Neutrophil (primary cell): ENCODE measurements around the gene PWP2.
"Not testable (repeated sequence)": the region's sequence is repeated elsewhere in the genome, so short reads cannot be mapped to it uniquely, and the experiment has no call there.

Experiments used
- H3K27ac ChIP-seq: fragments of 200-600 bp; sonication (generic); 2 replicates; pipeline ENCODE4 v1.5.1; 2016; ENCODE audit warnings: mild to moderate bottlenecking, moderate library complexity
- H3K27me3 ChIP-seq: fragments of 200-600 bp; sonication (generic); 2 replicates; pipeline ENCODE4 v1.6.0; 2016; ENCODE audit warnings: mild to moderate bottlenecking
- H3K36me3 ChIP-seq: fragments of 200-600 bp; sonication (generic); 2 replicates; pipeline ENCODE4 v1.5.1; 2017
- H3K4me1 ChIP-seq, 2 experiments: fragments of 200-600 bp in 1 of 2; sonication (generic) in 1 of 2; 1 replicate in 1 of 2; 2 replicates in 1 of 2; pipeline versions ENCODE4 v1.5.1 to v1.6.1; 2013 to 2016; ENCODE audit warnings: low read depth in 1 of 2, low read length in 1 of 2, mild to moderate bottlenecking in 1 of 2, moderate library complexity in 1 of 2; ENCODE audit not compliant: control insufficient read depth in 1 of 2, insufficient read depth in 1 of 2
- H3K4me3 ChIP-seq, 2 experiments: fragments of 200-600 bp in 1 of 2; sonication (generic) in 1 of 2; 1 replicate in 1 of 2; 2 replicates in 1 of 2; pipeline ENCODE4 v1.5.1; 2013 to 2016; ENCODE audit warnings: low read depth in 1 of 2, low read length in 1 of 2, mild to moderate bottlenecking in 1 of 2, moderate library complexity in 1 of 2
- H3K9me3 ChIP-seq: fragments of 200-600 bp; sonication (generic); 2 replicates; pipeline ENCODE4 v1.5.1; 2016
- TF ChIP-seq, protein P1 (sequence below): fragments of 200-600 bp; sonication (generic); IDR thresholded peaks from 2 replicates; pipeline ENCODE4 v1.5.1; 2016; ENCODE audit warnings: antibody characterized with exemption

Gene PWP2

DNA sequence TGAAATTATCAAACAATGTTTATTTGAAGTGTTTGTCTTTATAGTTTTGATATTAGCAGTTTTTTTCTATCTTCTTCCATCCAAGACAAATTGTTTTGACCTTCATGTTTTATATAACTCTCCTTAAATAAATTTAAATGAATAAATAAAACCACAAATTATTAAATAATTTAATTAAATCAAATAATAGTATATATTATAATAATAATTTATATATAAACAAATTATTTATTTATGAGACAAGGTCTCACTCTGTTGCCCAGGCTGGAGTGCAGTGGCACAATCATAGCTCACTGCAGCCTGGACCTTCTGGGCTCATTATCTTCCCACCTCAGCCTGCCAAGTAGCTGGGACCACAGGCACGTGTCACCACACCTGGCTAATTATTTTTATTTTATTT is 12.4 kb upstream of the PWP2 start:
- TF ChIP-seq, protein P1, sequence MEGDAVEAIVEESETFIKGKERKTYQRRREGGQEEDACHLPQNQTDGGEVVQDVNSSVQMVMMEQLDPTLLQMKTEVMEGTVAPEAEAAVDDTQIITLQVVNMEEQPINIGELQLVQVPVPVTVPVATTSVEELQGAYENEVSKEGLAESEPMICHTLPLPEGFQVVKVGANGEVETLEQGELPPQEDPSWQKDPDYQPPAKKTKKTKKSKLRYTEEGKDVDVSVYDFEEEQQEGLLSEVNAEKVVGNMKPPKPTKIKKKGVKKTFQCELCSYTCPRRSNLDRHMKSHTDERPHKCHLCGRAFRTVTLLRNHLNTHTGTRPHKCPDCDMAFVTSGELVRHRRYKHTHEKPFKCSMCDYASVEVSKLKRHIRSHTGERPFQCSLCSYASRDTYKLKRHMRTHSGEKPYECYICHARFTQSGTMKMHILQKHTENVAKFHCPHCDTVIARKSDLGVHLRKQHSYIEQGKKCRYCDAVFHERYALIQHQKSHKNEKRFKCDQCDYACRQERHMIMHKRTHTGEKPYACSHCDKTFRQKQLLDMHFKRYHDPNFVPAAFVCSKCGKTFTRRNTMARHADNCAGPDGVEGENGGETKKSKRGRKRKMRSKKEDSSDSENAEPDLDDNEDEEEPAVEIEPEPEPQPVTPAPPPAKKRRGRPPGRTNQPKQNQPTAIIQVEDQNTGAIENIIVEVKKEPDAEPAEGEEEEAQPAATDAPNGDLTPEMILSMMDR, result no peak
- no peak overlapping the region for H3K27ac ChIP-seq
- peaks cover 52% of the 10 kb centered on the region for H3K36me3 ChIP-seq
- H3K4me3 ChIP-seq, result no peak overlapping the region
- no peaks in the 10 kb centered on the region for H3K27me3 ChIP-seq
- H3K4me1 ChIP-seq, result peaks cover 9 to 10% of the 10 kb centered on the region in 2 experiments
- no peaks in the 10 kb centered on the region for H3K9me3 ChIP-seq

DNA sequence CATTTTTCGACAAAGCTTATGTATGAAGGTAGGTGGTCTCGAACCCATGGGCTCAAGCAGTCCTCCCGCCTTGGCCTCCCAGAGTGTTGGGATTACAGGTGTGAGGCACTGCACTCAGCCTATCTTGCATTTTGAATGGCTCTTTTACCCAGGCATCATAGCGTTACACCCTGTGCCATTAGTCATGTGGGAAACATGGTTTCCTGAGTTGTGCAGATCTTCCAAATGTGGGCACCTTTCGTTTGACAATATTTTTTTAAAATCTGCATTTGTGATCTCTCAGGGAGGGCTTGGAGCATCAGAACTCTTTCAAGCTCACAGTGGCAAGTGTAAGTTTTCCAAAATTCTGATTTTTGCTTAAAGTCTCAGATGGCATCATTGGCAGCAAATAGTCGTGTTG is 8.7 kb upstream of the PWP2 start:
- H3K4me1 ChIP-seq, H3K27ac ChIP-seq, H3K27me3 ChIP-seq, H3K9me3 ChIP-seq, H3K4me3 ChIP-seq: not testable (repeated sequence)
- peaks cover 17% of the 10 kb centered on the region for H3K36me3 ChIP-seq

DNA sequence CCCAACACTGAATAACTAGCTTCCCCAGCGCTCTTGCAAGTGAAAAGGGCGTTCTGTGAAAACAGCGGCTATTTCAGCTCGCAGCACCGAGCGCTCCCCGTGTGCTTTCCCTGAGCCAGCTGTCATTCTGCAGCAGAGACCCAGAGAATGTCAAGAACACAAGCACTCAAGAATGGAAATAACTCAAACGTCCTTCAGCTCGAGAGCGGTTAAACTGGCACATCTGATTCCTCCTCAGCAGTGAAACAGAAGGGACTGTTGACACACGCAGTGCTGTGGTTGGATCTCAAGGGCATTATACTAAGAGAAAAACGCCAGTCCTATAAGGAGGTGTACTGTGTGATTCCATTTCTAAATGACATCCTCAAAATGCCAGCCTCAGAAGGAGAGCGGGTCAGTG is 8.2 kb upstream of the PWP2 start:
- not testable (repeated sequence) for H3K4me3 ChIP-seq, H3K9me3 ChIP-seq, H3K27ac ChIP-seq, H3K27me3 ChIP-seq, H3K4me1 ChIP-seq
- H3K36me3 ChIP-seq, result peaks cover 12% of the 10 kb centered on the region

DNA sequence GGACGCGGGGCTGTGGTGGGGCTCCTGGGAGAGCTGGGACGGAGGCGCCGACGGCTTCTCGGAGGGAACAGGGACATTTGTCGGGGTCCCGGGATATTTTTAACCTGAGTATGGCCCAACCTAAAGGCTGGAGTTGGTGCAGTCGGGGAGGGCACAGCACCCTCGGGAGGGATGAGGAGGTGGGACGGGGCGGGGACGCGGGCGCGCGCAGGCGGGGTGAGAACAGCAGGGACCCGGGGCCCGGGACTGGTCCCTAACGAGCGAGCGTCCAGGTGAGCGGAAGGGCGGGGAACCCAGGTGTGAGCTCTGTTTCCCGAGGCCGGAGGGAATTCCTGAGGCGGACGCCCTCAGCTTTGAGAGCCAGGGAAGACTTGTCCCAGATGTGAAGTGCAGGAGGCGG is 390 bp downstream of the PWP2 start:
- H3K4me3 ChIP-seq, result peak overlapping the region in 1 of 2 experiments; percentile 40
- H3K9me3 ChIP-seq, H3K27ac ChIP-seq, H3K4me1 ChIP-seq, H3K36me3 ChIP-seq, H3K27me3 ChIP-seq: not testable (repeated sequence)

DNA sequence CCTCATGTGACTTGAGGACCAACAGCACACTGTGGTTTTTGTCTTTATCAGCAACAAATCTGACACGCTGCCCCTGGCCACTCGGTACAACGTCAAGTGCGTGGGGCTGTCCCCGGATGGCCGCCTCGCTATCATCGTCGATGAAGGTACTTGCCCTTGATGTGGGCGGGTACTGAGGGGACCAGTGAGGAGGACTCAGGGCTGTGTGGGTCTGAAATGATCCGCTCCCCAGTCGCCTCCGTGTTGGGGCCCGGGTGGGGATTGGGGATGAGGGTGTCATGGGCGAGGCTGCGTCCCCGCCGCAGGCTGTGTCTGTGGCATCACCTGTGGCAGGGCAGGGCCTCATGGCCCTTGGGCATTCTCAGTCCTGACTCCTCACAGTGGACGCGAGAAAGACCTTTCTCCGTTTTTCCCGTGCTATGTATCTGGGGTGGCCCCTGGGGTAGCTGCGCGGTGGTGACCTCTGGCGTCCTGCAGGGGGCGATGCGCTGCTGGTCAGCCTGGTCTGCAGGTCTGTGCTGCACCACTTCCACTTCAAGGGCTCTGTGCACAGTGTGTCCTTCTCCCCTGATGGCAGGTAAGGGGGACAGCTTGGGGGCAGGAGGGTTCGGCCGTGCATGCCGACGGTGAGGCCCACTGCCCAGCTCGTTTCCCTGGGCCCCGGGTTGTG is 6.6 kb downstream of the PWP2 start:
- not testable (repeated sequence) for H3K27ac ChIP-seq, H3K36me3 ChIP-seq, H3K9me3 ChIP-seq, H3K4me1 ChIP-seq, H3K27me3 ChIP-seq, H3K4me3 ChIP-seq

DNA sequence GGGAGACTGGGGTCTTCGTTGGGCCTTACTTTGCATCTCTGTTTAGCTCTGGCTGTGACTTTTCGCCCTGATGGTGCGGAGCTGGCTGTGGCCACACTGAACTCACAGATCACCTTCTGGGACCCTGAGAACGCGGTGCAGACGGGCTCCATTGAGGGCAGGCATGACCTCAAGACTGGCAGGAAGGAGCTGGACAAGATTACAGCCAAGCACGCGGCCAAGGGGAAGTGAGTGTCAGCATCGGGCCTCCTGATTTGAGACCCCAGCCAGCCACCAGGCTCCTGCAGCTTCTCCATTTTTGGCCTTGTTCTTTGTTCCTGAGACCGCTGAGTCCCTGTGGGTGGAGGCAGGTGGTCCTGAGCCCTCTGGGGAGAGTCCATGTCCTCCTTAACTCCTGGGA is 14.9 kb downstream of the PWP2 start:
- not testable (repeated sequence) for H3K4me3 ChIP-seq, H3K9me3 ChIP-seq, H3K36me3 ChIP-seq, H3K27ac ChIP-seq, H3K4me1 ChIP-seq, H3K27me3 ChIP-seq

DNA sequence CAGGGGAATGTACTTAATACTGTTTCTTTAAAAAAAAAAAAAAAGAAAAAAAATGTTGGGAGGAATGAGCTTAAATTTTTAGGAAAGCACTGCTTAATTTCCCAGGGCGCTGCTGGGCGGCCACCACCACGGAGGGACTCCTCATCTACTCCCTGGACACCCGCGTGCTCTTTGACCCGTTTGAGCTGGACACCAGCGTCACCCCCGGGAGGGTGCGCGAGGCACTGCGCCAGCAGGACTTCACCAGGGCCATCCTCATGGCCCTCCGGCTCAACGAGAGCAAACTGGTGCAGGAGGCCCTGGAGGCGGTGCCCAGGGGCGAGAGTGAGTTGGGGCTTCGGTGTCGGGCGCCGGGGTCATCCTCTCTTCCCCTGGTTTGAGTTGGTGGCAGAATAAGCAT is 20.6 kb downstream of the PWP2 start:
- H3K27me3 ChIP-seq, H3K36me3 ChIP-seq, H3K4me3 ChIP-seq, H3K9me3 ChIP-seq, H3K27ac ChIP-seq, H3K4me1 ChIP-seq: not testable (repeated sequence)

DNA sequence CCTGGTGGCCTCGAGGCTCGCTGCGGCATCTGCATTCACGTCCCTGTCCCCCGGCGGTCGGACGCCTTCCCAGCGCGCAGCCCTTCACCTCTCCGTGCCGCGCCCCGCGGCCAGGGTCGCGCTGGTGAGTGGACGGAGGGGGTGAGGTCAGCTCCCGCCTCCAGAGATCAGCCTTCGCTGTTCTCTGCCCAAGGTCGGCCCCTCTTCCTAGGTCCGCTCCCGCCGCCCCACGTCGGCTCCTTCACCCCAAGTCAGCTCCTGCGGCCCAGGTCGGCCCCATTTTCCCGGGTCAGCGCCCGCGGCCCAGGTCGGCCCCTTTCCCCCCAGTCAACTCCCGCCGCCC is 26.5 kb downstream of the PWP2 start:
- not testable (repeated sequence) for H3K27ac ChIP-seq, H3K27me3 ChIP-seq, H3K4me1 ChIP-seq, H3K36me3 ChIP-seq, H3K4me3 ChIP-seq, H3K9me3 ChIP-seq

DNA sequence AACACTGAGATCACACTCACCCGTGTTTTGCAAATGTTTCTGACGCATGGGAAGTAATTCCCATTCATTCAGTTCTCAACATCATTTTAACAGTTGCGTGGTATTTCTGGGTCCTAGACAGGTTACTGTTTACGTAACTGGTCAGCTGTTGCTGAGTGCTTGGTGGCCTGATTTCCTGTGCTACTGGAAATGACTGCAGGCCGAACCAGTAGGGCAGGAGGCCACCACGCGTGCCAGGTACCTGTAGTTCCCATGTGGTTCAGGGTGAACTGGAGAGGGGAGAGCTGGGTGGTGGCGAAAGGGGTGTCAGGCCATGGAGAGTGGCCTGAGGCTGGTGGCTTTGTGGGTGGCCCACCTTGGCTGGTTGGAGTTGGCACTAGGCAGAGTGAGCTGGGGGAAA is 27.5 kb downstream of the PWP2 start:
- H3K4me3 ChIP-seq, H3K27ac ChIP-seq, H3K27me3 ChIP-seq, H3K9me3 ChIP-seq, H3K36me3 ChIP-seq, H3K4me1 ChIP-seq: not testable (repeated sequence)

DNA sequence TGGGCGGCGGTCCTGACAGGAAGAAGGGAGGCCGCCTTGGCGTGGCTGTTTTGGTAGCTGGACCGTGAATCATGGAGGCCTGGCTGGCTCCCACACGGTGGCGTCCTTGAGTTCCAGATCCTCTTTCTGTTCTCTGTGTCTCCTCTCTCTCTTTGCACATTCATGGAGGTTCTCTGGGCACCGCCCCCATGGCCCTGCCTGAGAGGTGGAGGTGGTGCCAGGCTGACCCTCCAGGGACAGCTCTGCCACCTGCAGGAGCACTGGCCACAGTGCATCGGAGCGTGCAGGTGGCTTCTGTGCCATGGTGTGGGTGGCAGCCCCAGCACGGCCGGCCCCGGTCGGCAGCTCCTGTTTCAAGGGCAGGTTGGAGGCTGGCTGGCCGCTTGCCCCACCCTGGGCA is 30.8 kb downstream of the PWP2 start:
- H3K4me3 ChIP-seq, H3K27me3 ChIP-seq, H3K4me1 ChIP-seq, H3K9me3 ChIP-seq, H3K36me3 ChIP-seq, H3K27ac ChIP-seq: not testable (repeated sequence)

DNA sequence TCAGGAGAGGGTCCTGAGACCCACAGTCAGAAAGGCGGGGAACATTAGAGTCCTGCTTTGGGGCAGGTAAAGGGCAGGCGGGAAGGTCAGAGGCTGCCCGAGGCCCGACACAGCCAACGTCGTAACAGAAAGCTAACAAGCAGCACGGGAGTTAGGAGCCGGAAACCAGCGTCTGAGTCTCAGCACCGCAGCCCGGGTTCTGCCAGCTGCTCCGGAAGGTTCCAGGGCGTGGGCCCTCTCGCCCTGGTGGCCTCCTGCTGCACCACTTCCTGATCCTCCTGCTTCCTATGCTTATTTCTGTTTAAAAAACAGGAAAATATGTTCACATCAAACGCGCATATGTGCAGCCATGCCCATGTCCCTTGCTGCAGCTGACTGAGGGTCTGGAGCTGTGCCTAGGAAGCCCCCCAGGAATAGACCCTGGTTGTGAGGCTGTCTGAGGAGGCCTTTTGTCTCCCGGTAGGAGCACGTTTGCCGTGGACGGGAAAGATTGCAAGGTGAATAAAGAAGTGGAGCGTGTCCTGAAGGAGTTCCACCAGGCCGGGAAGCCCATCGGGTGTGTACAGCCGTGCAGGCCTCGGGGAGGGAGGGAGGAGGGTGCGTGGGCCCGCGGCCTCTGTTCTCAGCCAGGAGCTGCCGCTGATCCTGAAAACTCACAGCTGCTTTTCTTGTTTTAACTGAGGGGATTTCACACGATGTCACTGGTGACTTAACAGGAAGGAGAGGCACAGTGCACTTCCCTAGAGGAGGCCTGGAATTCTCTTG is 32.8 kb downstream of the PWP2 start:
- peak overlapping the region; percentile 50 for H3K27ac ChIP-seq
- H3K4me1 ChIP-seq, H3K9me3 ChIP-seq, H3K27me3 ChIP-seq, H3K36me3 ChIP-seq, H3K4me3 ChIP-seq: not testable (repeated sequence)

DNA sequence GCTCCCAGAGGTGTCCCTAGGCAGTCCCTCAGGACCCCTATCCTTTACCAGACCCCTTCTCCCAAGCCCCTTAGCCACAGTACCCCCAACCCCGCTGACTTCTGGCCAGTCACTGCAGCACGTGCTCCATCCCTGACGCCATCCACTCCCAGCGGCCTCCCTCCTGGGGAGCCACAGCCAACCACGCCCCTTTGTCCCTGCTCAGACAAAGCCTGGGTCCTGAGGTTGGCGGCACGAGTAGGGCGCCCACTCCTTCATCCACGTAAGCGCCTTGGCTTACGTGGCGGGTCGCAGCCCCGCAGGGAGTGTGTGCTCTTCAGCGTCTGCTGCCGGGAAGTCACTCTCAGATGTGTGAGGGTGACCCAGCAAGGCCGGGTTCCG is 33.3 kb downstream of the PWP2 start:
- not testable (repeated sequence) for H3K4me1 ChIP-seq, H3K27ac ChIP-seq, H3K36me3 ChIP-seq, H3K4me3 ChIP-seq, H3K27me3 ChIP-seq, H3K9me3 ChIP-seq

DNA sequence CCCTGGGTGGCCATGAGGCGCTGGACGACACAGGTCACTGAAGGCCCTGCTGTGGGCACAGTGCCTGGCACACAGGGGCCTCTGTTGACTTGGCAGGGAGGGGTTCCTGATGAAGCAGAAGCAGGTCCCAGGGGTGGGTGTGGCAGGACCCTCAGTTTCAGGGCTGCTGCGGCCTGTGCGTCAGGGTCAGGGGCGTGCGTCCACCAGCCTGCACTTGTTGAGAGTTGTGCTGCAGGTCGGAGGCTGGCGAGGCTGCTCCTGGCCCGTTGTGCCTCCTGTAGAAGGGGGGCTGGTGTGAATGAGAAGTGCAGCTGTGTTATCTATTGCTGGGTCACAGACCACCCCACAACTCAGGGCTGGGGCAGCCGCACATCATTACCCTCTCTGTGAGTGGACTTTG is 35.3 kb downstream of the PWP2 start:
- H3K4me3 ChIP-seq, H3K36me3 ChIP-seq, H3K27ac ChIP-seq, H3K27me3 ChIP-seq, H3K9me3 ChIP-seq, H3K4me1 ChIP-seq: not testable (repeated sequence)
